Upper lobe of left lung (tissue), 6 donors: Measurements from ENCODE around the gene DERA. TPM values are rescaled to one million over a fixed set of nuclear protein-coding genes. Genes with fewer than 3 reads are reported as not detected.

Experiments used
- ATAC-seq, 2 donors: fragments of 200-7000 bp; cut with Tn5 transposase; one replicate each; pipeline ENCODE4 v1.9.1; 2022; ENCODE audit warnings: mild to moderate bottlenecking in 2 of 2, moderate library complexity in 2 of 2; ENCODE audit not compliant: low FRiP score in 2 of 2
- DNase-seq, 2 donors: peaks; one replicate each; pipeline ENCODE4 v3.0.0-alpha.2; 2019 to 2020
- H3K27ac ChIP-seq, 4 donors: fragments of 200-600 bp; sonication (generic); one replicate each; pipeline ENCODE4 v1.5.1; 2016 to 2019
- H3K27me3 ChIP-seq, 4 donors: fragments of 200-600 bp; sonication (generic); one replicate each; pipeline ENCODE4 v1.5.1; 2017 to 2019
- H3K36me3 ChIP-seq, 4 donors: fragments of 200-600 bp; sonication (generic); one replicate each; pipeline ENCODE4 v1.5.1; 2016 to 2019
- H3K4me1 ChIP-seq, 4 donors: fragments of 200-600 bp; sonication (generic); one replicate each; pipeline ENCODE4 v1.5.1; 2018 to 2019
- H3K4me3 ChIP-seq, 4 donors: fragments of 200-600 bp; sonication (generic); one replicate each; pipeline ENCODE4 v1.5.1; 2017 to 2019; ENCODE audit warnings: mild to moderate bottlenecking in 2 of 4, moderate library complexity in 1 of 4
- H3K9me3 ChIP-seq, 4 donors: fragments of 200-600 bp; sonication (generic); one replicate each; pipeline ENCODE4 v1.5.1; 2018 to 2019
- CTCF ChIP-seq, 6 experiments: fragments of 450-650 bp in 4 of 6; fragments of 200-600 bp in 2 of 6; sonication (generic) in 2 of 6; IDR thresholded peaks; one replicate each; pipeline ENCODE4 v1.5.1; 2016 to 2019; ENCODE audit warnings: antibody characterized with exemption in 6 of 6
- EP300 ChIP-seq, 4 donors: sonication (generic); formaldehyde crosslinking; IDR thresholded peaks; one replicate each; pipeline ENCODE4 v1.5.1; 2017; ENCODE audit warnings: antibody characterized with exemption in 4 of 4, control low read depth in 2 of 4
- POLR2A ChIP-seq, 4 donors: fragments of 450-650 bp; IDR thresholded peaks; one replicate each; pipeline ENCODE4 v1.5.1; 2016 to 2017; ENCODE audit warnings: antibody characterized with exemption in 4 of 4, mild to moderate bottlenecking in 2 of 4
- POLR2AphosphoS5 ChIP-seq, 2 donors: sonication (generic); formaldehyde crosslinking; IDR thresholded peaks; one replicate each; pipeline ENCODE4 v1.5.1; 2017; ENCODE audit warnings: antibody characterized with exemption in 2 of 2
- WGBS, 2 donors: methylation state at CpG; one replicate each; pipeline ENCODE4 v1.1.5; 2017 to 2018; 5-methylcytosine and 5-hydroxymethylcytosine counted together
- total RNA-seq, 6 donors: library from RNA; depleted of rRNA in 4 of 6; stranded (reverse); fragments of >200 nt in 4 of 6; gene quantifications; one replicate each; pipeline versions ENCODE4 v1.1.0 to v1.2.1, GENCODE V29; 2016 to 2021
- donor health status: DM: no; HTN: no; CAD: no; lungs with moderate emphysema.
- donor health status: DM: no; HTN: yes; CAD: no; lungs with severe emphysema.

DERA gene
- total RNA-seq, 6 donors from 2014 or later, result 13.6 to 63.8 (median 39.2) TPM

DNA sequence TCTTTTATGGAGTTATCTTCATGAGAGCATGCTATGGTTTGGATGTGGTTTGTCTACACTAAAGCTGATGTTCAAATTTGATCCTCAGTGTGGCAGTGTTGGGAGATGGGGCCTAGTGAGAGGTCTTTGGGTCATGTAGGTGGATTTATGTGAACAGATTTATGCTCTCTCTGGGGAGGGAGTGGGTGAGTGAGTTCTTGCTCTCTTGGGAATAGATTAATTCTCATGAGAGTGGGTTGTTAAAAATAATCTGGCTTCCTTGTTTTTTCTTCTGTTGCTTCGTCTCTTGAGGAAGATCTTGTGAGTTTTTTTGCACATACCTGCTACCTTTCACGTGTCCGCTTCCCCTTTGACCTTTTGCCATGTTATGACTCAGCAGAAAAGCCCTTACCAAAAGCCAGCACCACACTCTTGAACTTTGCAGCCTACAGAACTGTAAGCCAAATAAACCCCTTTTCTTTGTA, 20.5 kb downstream of the DERA start:
- Histone ChIP-seq H3K36me3 (no peaks in the 10 kb centered on the region), H3K9me3 (no peaks in the 10 kb centered on the region), H3K27me3 (no peaks in the 10 kb centered on the region), H3K27ac (no peak overlapping the region), H3K4me3 (no peak overlapping the region), H3K4me1 (no peaks in the 10 kb centered on the region)
- DNase-seq (no peak), ATAC-seq (no peak)
- WGBS, 2 donors, result 81 to 89% methylated on average over 3 of the region's 3 CpGs
- TF ChIP-seq POLR2A (IDR thresholded peaks at IDR 0.05), result no peak
- TF ChIP-seq POLR2AphosphoS5 (IDR thresholded peaks at IDR 0.05), result no peak
- no peak for TF ChIP-seq EP300 (IDR thresholded peaks at IDR 0.05)
- TF ChIP-seq CTCF (IDR thresholded peaks at IDR 0.05), result no peak

DNA sequence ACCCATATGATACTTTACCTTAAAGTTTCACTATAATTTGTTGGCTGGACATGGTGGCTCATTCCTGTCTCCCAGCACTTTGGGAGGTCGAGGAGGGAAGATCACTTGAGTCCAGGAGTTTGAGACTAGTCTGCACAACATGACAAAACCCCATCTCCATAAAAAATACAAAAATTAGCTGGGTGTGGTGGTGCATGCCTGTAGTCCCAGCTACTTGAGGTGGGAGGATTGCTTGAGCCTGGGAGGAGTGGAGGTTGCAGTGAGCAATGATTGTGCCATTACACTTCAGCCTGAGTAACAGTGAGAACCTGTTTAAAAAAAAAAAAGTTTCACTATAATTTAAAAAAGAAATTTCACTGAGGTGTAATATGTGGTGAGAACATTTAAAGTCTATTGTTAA, 21.2 kb downstream of the DERA start:
- Histone ChIP-seq H3K27ac (no peak overlapping the region), H3K36me3 (no peaks in the 10 kb centered on the region), H3K4me3 (no peak overlapping the region), H3K27me3 (no peaks in the 10 kb centered on the region), H3K9me3 (no peaks in the 10 kb centered on the region), H3K4me1 (no peaks in the 10 kb centered on the region)
- DNase-seq, result no peak
- no peak for ATAC-seq
- 96 to 100% methylated on average over 1 of the region's 1 CpG for WGBS, 2 donors
- TF ChIP-seq CTCF (IDR thresholded peaks at IDR 0.05) (no peak), POLR2AphosphoS5 (IDR thresholded peaks at IDR 0.05) (no peak), POLR2A (IDR thresholded peaks at IDR 0.05) (no peak), EP300 (IDR thresholded peaks at IDR 0.05) (no peak)

DNA sequence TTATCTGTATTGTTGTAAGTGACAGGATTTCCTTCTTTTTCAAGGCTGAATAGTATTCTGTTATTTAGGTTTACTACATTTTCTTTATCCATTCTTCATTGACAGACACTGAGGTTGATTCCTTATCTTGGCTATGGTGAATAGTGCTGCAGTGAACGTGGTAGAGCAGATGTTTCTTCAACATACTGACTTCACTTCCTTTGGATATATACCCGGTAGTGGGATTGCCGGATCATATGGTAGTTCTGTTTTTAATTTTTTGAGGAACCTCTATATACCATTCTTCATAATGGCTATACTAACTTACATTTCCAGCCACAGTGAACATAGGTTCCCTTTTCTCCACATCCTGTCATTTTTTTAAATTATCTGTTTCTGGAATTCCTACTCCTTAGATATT, 21.8 kb downstream of the DERA start:
- H3K4me3 ChIP-seq, result no peak overlapping the region
- DNase-seq (no peak), ATAC-seq (peak in 1 of 2 donors; percentile 56)
- no peaks in the 10 kb centered on the region for H3K27me3 ChIP-seq
- 63 to 84% methylated on average over 3 of the region's 3 CpGs for WGBS, 2 donors
- H3K4me1 ChIP-seq, result no peaks in the 10 kb centered on the region
- TF ChIP-seq EP300 (IDR thresholded peaks at IDR 0.05) (no peak), CTCF (IDR thresholded peaks at IDR 0.05) (no peak), POLR2AphosphoS5 (IDR thresholded peaks at IDR 0.05) (no peak), POLR2A (IDR thresholded peaks at IDR 0.05) (no peak)
- no peaks in the 10 kb centered on the region for H3K9me3 ChIP-seq
- no peaks in the 10 kb centered on the region for H3K36me3 ChIP-seq
- H3K27ac ChIP-seq, result no peak overlapping the region

DNA sequence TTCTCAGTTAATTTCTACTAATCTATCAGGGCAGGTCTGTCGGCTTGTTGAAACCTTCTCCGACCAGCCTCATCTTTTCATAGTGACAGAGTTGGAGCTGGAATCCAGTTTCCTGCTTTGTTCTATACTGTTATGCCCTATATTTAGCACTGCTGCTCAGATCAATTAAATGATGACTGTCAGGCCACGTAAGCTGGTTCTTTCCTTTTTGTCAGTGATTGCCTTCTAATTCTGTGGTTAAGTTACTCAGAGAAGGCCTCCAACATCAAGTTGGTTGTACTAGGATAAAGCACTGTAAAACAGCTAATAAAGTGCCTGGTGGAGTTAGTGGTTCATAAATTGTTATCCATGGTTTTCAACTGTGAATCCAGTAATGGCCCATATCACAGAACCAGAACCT, 22.6 kb downstream of the DERA start:
- TF ChIP-seq EP300 (IDR thresholded peaks at IDR 0.05) (no peak), CTCF (IDR thresholded peaks at IDR 0.05) (no peak), POLR2A (IDR thresholded peaks at IDR 0.05) (no peak)
- Histone ChIP-seq H3K36me3 (no peaks in the 10 kb centered on the region), H3K9me3 (peaks cover 0 to under 1% (median 0%) of the 10 kb centered on the region in 4 donors), H3K4me3 (no peak overlapping the region), H3K27ac (no peak overlapping the region), H3K4me1 (no peaks in the 10 kb centered on the region), H3K27me3 (no peaks in the 10 kb centered on the region)
- DNase-seq (no peak), ATAC-seq (no peak)
- 74 to 98% methylated on average over 3 of the region's 3 CpGs for WGBS, 2 donors

- H3K4me3 ChIP-seq, result no peak overlapping the region
- no peaks in the 10 kb centered on the region for H3K4me1 ChIP-seq
- 88 to 91% methylated on average over 3 of the region's 3 CpGs for WGBS, 2 donors
- no peaks in the 10 kb centered on the region for H3K27me3 ChIP-seq
- peaks cover 0 to 9% (median 0%) of the 10 kb centered on the region in 4 donors for H3K9me3 ChIP-seq
- no peak overlapping the region for H3K27ac ChIP-seq
- DNase-seq, result no peak
- no peak for ATAC-seq
- no peak for TF ChIP-seq POLR2AphosphoS5 (IDR thresholded peaks at IDR 0.05)
- no peak for TF ChIP-seq CTCF (IDR thresholded peaks at IDR 0.05)
- no peak for TF ChIP-seq POLR2A (IDR thresholded peaks at IDR 0.05)
- no peak for TF ChIP-seq EP300 (IDR thresholded peaks at IDR 0.05)
- no peaks in the 10 kb centered on the region for H3K36me3 ChIP-seq
Measured at GRCh38 chr12:15936751-15937150, 25.6 kb downstream of the DERA start.
